Fibroblast of the conjunctiva (primary cell): ENCODE results near the gene KRTAP5-7.
"Not testable (repeated sequence)": the region's sequence is repeated elsewhere in the genome, so short reads cannot be mapped to it uniquely, and the experiment has no call there.

Experiments used
- DNase-seq: peaks from one replicate; pipeline ENCODE4 v3.0.0-alpha.2; 2010; ENCODE audit warnings: low read depth

The KRTAP5-7 gene

GRCh38 chr11:71534711-71535608 is 7.9 kb downstream of the KRTAP5-7 start:
- not testable (repeated sequence) for DNase-seq

- DNase-seq = no peak
These were observed 8.8 kb downstream of the KRTAP5-7 start for GRCh38 chr11:71535825-71536224.

- DNase-seq = no peak
These were observed 10.5 kb downstream of the KRTAP5-7 start for GRCh38 chr11:71537537-71537936.

GRCh38 chr11:71537977-71538665 is 11.1 kb downstream of the KRTAP5-7 start, which contains the start of gene KRTAP5-8:
KRTAP5-8 (plus strand) TSS chr11:71538025; CDS start chr11:71538056, 31 bp downstream.
- not testable (repeated sequence) for DNase-seq

- no peak for DNase-seq
These were observed 11.6 kb downstream of the KRTAP5-7 start for GRCh38 chr11:71538666-71538990.

GRCh38 chr11:71539017-71539416 is 11.9 kb downstream of the KRTAP5-7 start:
- no peak for DNase-seq

- not testable (repeated sequence) for DNase-seq
These were observed 12.9 kb downstream of the KRTAP5-7 start for GRCh38 chr11:71539971-71540370.

- DNase-seq = not testable (repeated sequence)
These were observed 13.6 kb downstream of the KRTAP5-7 start for GRCh38 chr11:71540521-71541304.

GRCh38 chr11:71542382-71542781 is 15.3 kb downstream of the KRTAP5-7 start:
- no peak for DNase-seq

GRCh38 chr11:71542879-71543777 is 16.1 kb downstream of the KRTAP5-7 start:
- no peak for DNase-seq

- no peak for DNase-seq
These were observed 16.8 kb downstream of the KRTAP5-7 start for GRCh38 chr11:71543866-71544265.

GRCh38 chr11:71544525-71545214 is 17.6 kb downstream of the KRTAP5-7 start:
- no peak for DNase-seq

- no peak for DNase-seq
These were observed 18.4 kb downstream of the KRTAP5-7 start for GRCh38 chr11:71545405-71545966.

- DNase-seq = no peak
These were observed 21.1 kb downstream of the KRTAP5-7 start, which contains the start of gene KRTAP5-9 for GRCh38 chr11:71548120-71548519. KRTAP5-9 (plus strand) TSS chr11:71548420; CDS start chr11:71548658, 238 bp downstream.

- DNase-seq = no peak
These were observed 21.7 kb downstream of the KRTAP5-7 start for GRCh38 chr11:71548716-71549151.

- no peak for DNase-seq
These were observed 24.6 kb downstream of the KRTAP5-7 start for GRCh38 chr11:71551711-71552110.

GRCh38 chr11:71554996-71555395 is 27.9 kb downstream of the KRTAP5-7 start:
- no peak for DNase-seq

GRCh38 chr11:71555508-71555907 is 28.4 kb downstream of the KRTAP5-7 start:
- no peak for DNase-seq

GRCh38 chr11:71556018-71556417 is 29.0 kb downstream of the KRTAP5-7 start:
- DNase-seq = no peak

- no peak for DNase-seq
These were observed 30.2 kb downstream of the KRTAP5-7 start for GRCh38 chr11:71557257-71557656.
